H7 (cell line): Measurements from ENCODE around the gene CD302. TPM values are rescaled to one million over a fixed set of nuclear protein-coding genes. Genes with fewer than 3 reads are reported as not detected.

Source experiments
- total RNA-seq: library from RNA; depleted of rRNA; stranded (reverse); fragments of >200 nt; shearing (Covaris generic); gene quantifications from 2 replicates; pipeline ENCODE4 v1.2.3, GENCODE V29; 2014; rRNA removed

The CD302 gene
- total RNA-seq, 1 experiment from 2014 or later = 1.2 TPM

Other genes with a start within 250 kb of the CD302 start
- gene BAZ2B, start 181.7 kb downstream of the CD302 start, total RNA-seq = 16.3 and 27.9 TPM in 2 replicates
- gene MARCHF7, start 85.7 kb downstream of the CD302 start, total RNA-seq = 121 and 129 TPM in 2 replicates
- gene LY75, start 106.5 kb upstream of the CD302 start, total RNA-seq = 0.81 and 1.1 TPM in 2 replicates